Measurements from ENCODE around the gene TRERF1. TPM values are rescaled to one million over a fixed set of nuclear protein-coding genes. Genes with fewer than 3 reads are reported as not detected.

The TRERF1 gene
- total and polyA plus RNA-seq, 2 of the 8 experiments (the other 6 are each of a cell fraction or from before 2014, with no cell fraction given) = 10.8 to 21.5 TPM

- TF ChIP-seq, protein P1, sequence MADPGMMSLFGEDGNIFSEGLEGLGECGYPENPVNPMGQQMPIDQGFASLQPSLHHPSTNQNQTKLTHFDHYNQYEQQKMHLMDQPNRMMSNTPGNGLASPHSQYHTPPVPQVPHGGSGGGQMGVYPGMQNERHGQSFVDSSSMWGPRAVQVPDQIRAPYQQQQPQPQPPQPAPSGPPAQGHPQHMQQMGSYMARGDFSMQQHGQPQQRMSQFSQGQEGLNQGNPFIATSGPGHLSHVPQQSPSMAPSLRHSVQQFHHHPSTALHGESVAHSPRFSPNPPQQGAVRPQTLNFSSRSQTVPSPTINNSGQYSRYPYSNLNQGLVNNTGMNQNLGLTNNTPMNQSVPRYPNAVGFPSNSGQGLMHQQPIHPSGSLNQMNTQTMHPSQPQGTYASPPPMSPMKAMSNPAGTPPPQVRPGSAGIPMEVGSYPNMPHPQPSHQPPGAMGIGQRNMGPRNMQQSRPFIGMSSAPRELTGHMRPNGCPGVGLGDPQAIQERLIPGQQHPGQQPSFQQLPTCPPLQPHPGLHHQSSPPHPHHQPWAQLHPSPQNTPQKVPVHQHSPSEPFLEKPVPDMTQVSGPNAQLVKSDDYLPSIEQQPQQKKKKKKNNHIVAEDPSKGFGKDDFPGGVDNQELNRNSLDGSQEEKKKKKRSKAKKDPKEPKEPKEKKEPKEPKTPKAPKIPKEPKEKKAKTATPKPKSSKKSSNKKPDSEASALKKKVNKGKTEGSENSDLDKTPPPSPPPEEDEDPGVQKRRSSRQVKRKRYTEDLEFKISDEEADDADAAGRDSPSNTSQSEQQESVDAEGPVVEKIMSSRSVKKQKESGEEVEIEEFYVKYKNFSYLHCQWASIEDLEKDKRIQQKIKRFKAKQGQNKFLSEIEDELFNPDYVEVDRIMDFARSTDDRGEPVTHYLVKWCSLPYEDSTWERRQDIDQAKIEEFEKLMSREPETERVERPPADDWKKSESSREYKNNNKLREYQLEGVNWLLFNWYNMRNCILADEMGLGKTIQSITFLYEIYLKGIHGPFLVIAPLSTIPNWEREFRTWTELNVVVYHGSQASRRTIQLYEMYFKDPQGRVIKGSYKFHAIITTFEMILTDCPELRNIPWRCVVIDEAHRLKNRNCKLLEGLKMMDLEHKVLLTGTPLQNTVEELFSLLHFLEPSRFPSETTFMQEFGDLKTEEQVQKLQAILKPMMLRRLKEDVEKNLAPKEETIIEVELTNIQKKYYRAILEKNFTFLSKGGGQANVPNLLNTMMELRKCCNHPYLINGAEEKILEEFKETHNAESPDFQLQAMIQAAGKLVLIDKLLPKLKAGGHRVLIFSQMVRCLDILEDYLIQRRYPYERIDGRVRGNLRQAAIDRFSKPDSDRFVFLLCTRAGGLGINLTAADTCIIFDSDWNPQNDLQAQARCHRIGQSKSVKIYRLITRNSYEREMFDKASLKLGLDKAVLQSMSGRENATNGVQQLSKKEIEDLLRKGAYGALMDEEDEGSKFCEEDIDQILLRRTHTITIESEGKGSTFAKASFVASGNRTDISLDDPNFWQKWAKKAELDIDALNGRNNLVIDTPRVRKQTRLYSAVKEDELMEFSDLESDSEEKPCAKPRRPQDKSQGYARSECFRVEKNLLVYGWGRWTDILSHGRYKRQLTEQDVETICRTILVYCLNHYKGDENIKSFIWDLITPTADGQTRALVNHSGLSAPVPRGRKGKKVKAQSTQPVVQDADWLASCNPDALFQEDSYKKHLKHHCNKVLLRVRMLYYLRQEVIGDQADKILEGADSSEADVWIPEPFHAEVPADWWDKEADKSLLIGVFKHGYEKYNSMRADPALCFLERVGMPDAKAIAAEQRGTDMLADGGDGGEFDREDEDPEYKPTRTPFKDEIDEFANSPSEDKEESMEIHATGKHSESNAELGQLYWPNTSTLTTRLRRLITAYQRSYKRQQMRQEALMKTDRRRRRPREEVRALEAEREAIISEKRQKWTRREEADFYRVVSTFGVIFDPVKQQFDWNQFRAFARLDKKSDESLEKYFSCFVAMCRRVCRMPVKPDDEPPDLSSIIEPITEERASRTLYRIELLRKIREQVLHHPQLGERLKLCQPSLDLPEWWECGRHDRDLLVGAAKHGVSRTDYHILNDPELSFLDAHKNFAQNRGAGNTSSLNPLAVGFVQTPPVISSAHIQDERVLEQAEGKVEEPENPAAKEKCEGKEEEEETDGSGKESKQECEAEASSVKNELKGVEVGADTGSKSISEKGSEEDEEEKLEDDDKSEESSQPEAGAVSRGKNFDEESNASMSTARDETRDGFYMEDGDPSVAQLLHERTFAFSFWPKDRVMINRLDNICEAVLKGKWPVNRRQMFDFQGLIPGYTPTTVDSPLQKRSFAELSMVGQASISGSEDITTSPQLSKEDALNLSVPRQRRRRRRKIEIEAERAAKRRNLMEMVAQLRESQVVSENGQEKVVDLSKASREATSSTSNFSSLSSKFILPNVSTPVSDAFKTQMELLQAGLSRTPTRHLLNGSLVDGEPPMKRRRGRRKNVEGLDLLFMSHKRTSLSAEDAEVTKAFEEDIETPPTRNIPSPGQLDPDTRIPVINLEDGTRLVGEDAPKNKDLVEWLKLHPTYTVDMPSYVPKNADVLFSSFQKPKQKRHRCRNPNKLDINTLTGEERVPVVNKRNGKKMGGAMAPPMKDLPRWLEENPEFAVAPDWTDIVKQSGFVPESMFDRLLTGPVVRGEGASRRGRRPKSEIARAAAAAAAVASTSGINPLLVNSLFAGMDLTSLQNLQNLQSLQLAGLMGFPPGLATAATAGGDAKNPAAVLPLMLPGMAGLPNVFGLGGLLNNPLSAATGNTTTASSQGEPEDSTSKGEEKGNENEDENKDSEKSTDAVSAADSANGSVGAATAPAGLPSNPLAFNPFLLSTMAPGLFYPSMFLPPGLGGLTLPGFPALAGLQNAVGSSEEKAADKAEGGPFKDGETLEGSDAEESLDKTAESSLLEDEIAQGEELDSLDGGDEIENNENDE (IDR thresholded peaks at IDR 0.05; ENCODE audit: insufficient replicate concordance, low read length) = no peak
- TF ChIP-seq SIX5 (IDR thresholded peaks at IDR 0.05; ENCODE audit: low read depth, low read length) = no peak
- no peak for TF ChIP-seq CBX8 (IDR thresholded peaks at IDR 0.05; ENCODE audit: borderline replicate concordance, low read depth, low read length)
Measured at GRCh38 chr6:42226645-42227143, 225.0 kb downstream of the TRERF1 start (continued).

Measured in H1 (cell line).